ENCODE results near the gene PARP3.
"Not testable (repeated sequence)": the region's sequence is repeated elsewhere in the genome, so short reads cannot be mapped to it uniquely, and the experiment has no call there.

PARP3 gene

DNA sequence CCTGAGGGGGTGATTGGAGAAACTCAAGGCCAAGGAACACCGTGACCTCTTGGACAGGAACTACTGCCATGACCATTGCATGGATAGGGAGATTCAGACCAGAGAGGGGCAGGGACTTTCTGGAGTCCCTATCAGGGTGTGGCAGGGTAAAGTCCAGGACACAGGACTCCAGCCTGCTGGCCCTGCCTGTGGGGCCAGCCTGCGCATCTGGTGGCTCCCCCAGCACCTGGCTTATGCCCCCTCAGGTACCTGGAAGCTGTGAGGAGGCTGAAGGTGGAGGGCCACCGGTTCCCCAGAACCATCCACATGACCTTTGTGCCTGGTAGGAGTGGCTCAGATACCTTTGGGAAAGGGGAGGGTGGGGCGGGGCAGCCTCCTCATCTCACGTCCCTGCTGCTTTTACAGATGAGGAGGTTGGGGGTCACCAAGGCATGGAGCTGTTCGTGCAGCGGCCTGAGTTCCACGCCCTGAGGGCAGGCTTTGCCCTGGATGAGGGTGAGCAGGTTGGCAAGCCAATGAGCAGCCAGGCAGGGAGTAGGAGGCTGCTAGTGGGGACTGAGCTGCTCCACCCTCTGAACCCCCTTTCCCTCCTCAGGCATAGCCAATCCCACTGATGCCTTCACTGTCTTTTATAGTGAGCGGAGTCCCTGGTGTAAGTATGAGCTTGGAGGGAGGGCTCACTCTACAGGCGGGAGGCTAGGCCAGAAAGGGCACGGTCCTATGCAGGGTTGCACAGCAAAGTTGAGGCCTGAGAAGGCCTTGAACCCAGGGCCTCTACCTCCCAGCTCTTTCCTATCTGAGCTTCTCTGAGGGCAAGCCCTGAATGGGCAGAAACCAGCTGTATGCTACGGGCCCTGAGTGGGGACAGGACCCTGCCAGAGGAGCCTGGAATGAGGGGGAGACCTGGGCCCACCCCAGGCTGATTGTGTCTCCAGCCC is 44.1 kb downstream of the PARP3 start:
- DNase-seq = no peak

DNA sequence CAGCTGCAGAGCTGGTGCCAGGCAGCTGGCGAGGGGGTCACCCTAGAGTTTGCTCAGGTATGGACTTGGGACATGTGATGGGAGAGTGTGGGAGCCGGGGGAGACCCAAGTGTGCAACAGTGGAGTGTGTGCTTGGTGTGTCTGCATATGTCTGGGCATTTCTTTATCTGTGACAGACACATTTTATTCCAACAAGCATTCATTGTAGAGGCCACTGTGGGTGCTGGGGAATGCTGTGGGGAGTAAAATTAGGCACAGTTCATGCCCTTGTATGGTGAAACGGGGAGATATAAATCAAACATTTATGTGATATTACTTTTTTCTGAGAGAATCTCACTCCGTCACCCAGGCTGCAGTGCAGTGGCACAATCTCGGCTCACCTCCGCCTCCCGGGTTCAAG is 45.4 kb downstream of the PARP3 start:
- DNase-seq = no peak

DNA sequence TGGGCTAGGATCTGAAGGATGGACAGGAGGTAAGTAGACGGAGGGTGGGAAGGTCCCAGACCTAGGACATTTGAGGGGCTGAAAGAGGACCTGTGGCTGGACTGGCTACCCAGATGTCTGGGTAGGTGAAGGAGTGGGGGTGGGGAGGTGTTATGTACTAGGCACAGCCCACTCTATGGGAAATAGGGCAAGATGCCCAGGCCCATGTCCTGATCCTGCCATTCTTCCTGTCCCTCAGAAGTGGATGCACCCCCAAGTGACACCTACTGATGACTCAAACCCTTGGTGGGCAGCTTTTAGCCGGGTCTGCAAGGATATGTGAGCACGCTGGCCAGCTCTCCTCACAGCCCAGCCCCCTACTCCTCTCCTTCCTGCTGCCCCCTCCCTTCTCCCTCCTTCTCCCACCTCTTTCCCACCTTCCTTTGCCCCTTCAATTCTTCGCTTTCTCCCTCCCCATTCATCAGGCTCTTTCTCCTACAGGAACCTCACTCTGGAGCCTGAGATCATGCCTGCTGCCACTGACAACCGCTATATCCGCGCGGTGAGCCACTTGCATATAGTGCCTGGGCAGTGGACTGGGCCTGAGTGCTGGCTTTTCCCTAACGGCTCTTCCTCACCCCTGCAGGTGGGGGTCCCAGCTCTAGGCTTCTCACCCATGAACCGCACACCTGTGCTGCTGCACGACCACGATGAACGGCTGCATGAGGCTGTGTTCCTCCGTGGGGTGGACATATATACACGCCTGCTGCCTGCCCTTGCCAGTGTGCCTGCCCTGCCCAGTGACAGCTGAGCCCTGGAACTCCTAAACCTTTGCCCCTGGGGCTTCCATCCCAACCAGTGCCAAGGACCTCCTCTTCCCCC is 46.4 kb downstream of the PARP3 start:
- no peak for DNase-seq

DNA sequence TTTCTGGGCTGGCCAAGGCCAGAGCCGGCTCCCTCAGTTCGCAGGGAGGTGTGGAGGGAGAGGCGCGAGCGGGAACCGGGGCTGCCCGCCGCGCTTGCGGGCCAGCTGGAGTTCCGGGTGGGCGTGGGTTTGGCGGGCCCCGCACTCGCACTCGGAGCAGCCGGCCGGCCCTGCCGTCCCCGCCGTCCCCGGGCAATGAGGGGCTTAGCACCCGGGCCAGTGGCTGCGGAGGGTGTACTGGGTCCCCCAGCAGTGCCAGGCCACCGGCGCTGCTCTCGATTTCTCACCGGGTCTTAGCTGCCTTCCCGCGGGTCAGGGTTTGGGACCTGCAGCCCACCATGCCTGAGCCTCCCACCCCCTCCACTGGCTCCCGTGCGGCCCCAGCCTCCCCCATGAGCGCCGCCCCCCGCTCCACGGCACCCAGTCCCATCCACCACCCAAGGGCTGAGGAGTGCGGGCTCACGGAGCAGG is 48.4 kb downstream of the PARP3 start:
- DNase-seq = not testable (repeated sequence)

DNA sequence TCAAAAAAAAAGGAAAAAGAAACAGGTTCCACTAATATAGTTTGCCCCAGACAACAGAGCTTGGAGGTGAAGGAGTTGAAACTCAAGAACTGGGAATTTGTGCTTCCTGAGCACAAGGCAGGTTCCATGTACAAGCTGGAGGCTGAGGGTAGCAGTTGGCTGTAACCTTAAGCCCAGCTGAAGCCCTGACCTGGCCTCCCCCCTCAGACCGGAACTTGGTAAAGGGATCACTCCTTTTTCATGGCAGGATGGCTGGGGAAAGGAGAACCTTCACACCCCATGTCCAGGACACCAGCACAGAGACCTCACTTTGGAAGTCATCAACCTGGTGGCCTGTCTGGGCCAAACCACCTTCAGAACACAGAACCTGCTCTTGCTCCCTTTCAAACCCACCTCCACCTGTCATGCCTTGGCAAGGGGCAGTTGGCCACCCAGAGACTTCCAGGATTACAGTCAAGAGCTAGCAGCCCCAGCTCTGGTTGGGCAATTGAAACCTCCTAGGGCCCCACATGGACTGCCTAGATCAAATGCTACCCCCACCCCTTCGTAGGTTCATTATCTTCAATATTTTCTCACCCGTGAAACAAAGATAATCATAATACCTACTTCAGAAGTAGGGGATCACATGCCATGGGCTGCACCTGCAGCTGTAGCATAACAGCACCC is 50.0 kb downstream of the PARP3 start:
- no peak for DNase-seq

DNA sequence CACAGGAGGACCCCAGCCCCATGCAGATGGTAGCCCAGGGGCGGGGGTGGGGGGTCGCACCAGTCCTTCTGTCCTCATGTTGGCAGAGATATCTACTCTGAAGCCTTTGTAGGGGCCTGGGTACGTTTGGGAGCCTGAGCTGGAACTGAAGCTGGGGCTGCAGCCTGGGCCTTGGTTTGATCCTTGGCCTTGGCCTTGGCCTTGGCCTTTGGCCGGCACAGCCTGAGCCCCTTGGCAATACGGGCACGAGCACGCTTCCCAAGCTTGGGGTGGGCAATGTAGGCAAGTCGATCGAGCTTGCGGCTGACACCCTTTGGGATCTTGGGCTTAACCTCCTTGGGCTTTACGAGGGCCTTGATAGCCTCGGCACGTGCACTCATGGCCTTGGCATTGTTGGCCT is 51.5 kb downstream of the PARP3 start:
- not testable (repeated sequence) for DNase-seq

DNA sequence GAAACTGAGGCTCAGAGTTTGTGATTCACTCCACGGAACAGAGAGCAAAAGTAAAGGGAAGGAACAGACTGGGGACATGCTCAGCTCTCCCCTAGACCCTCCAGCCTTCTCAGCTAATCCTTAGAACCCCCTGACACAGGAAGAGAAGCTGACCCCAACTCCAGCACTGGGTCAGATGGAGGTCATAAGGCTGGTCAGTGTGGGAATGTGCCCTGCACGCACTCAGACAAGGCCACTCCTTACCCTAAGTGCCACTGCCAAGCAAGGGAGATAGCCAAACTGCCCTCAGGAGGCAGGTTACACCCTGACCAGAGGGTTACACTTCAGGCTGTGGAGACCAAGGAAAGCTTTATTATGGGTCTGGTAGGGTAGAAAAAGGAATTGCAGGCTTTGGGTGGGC is 52.4 kb downstream of the PARP3 start:
- no peak for DNase-seq

DNA sequence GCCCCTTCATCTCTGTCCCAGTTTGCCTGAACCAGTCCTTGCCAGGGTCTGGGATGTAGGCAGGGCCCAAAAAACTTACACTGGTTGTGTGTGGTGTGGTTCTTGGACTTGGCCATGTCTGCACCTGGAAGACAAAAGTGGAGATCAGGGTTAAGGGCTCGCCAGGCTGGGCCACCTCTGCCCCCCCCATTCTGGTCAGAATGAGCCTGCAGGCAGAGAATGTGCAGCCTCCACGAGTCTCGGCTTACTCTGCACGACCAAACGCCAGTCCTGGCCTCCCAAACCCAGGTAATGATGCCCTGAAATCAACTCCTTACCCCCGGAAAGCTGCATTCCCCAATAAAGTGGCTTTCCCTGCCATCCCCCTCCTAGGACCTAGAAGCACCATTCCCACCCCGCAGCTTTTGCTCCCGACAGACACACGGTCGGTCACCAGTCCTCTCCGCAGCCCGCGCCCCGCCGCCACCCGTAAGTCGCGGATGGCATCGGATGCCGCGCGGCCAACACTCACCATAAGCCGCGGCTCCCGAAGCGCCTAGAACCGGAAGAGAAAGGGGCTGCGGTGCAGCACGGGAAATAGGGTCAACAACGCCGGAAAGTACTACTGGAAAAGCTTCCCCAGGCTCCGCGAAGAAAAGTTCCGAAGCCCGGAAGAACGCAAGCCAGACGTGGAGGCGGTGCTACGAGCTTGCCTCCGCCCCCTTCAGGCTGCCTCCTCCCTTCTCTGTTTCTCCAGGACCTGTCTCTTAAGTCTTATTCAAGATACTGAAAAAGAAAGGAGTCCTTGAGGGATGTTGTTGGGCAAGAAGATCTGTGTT is 53.4 kb downstream of the PARP3 start, which contains the start of gene RPL29:
TSS of gene RPL29 (minus strand) at position 550 of the 818 bp plus-strand sequence. CDS start at position 116, 434 bp downstream.
- DNase-seq = peak; percentile 71

DNA sequence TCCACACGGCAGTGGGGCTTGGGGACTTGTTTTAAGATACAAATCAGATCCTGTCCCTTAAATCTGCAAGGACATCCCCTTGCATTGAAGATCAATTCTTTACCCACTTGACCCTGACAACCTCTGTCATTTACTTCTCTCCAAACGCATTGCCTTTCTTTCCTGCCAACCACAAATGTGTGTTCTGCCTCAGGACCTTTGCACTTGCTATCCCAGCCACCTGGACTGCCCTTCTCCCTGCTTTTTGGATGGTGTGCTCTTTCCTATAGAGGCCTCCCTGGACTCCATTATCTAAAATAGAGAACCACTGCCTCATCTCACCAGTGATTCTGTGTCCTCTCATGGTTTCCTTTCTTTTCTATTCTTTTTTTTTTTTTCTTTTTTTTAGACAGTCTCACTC is 55.0 kb downstream of the PARP3 start:
- DNase-seq = no peak

DNA sequence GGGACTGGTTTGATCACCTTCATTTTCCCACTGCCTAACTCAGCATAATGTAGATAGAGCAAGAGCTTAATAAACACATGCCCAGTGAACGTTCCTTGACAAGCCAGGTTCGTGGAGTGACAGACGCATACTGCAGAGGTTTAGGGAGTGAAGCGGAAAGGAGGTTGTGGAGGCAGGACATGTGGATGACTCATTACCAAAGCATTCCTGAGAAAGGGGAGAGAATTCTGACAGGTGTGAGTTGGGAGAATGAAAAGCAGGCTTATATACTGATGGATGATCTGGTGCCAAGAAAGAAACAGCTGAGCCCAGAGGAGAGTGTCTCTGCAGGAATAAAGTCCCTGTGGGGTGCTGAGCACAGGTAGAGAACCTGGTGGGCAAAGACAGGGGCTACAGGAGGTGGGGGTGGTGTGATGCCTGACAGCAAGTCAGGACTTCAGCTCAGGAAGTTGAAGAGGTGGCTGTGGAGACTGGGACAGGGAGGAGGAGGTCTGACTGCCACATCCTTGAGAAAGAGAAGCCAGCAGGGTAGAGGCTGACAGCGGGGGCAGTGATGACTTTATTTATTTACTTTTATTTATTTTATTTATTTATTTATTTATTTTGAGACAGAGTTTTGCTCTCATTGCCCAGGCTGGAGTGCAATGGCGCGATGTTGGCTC is 55.9 kb downstream of the PARP3 start:
- DNase-seq = no peak
